PC-9 (cell line): ENCODE data around the gene ECD.

Experiments used
- CTCF ChIP-seq: fragments of 200-600 bp; sonication (generic); conservative IDR thresholded peaks from 2 replicates; pipeline ENCODE4 v1.6.1; 2017; ENCODE audit warnings: mixed run types, antibody characterized with exemption, mild to moderate bottlenecking, moderate library complexity
- EZH2 ChIP-seq: fragments of 200-600 bp; sonication (generic); IDR thresholded peaks from 2 replicates; pipeline ENCODE4 v1.8.0; 2017; ENCODE audit warnings: antibody characterized with exemption, low read depth

- TF ChIP-seq CTCF (no peak), EZH2 (no peak)
Observed at GRCh38 chr10:73161079-73161478, 6.7 kb downstream of the ECD start.
